Fibroblast of skin of abdomen (primary cell): ENCODE measurements around the gene DICER1. TPM values are rescaled to one million over a fixed set of nuclear protein-coding genes. Genes with fewer than 3 reads are reported as not detected.
"Not testable (repeated sequence)": the region's sequence is repeated elsewhere in the genome, so short reads cannot be mapped to it uniquely, and the experiment has no call there.

Experiments
- DNase-seq: peaks from one replicate; pipeline ENCODE4 v3.0.0-alpha.2; 2013
- polyA plus RNA-seq, 2 experiments: library from polyadenylated mRNA; unstranded; fragments of 120-200 nt; gene quantifications; one replicate each; pipeline ENCODE4 v1.2.1, GENCODE V29; 2013; ENCODE audit not compliant: insufficient read length in 2 of 2

Gene DICER1, protein sequence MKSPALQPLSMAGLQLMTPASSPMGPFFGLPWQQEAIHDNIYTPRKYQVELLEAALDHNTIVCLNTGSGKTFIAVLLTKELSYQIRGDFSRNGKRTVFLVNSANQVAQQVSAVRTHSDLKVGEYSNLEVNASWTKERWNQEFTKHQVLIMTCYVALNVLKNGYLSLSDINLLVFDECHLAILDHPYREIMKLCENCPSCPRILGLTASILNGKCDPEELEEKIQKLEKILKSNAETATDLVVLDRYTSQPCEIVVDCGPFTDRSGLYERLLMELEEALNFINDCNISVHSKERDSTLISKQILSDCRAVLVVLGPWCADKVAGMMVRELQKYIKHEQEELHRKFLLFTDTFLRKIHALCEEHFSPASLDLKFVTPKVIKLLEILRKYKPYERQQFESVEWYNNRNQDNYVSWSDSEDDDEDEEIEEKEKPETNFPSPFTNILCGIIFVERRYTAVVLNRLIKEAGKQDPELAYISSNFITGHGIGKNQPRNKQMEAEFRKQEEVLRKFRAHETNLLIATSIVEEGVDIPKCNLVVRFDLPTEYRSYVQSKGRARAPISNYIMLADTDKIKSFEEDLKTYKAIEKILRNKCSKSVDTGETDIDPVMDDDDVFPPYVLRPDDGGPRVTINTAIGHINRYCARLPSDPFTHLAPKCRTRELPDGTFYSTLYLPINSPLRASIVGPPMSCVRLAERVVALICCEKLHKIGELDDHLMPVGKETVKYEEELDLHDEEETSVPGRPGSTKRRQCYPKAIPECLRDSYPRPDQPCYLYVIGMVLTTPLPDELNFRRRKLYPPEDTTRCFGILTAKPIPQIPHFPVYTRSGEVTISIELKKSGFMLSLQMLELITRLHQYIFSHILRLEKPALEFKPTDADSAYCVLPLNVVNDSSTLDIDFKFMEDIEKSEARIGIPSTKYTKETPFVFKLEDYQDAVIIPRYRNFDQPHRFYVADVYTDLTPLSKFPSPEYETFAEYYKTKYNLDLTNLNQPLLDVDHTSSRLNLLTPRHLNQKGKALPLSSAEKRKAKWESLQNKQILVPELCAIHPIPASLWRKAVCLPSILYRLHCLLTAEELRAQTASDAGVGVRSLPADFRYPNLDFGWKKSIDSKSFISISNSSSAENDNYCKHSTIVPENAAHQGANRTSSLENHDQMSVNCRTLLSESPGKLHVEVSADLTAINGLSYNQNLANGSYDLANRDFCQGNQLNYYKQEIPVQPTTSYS (N-terminal part only)
- polyA plus RNA-seq (2013, experiment 1 of 2; ENCODE audit: insufficient read length), result 20.8 TPM
- 17.5 TPM for polyA plus RNA-seq (2013, experiment 2 of 2; ENCODE audit: insufficient read length)

- peak; percentile 93 for DNase-seq
These were observed at the start of gene DICER1 for GRCh38 chr14:95157327-95158189. Gene DICER1, minus strand, starts transcription at chr14:95157529. Its CDS starts 24,071 bp downstream, at chr14:95133458.

DNA sequence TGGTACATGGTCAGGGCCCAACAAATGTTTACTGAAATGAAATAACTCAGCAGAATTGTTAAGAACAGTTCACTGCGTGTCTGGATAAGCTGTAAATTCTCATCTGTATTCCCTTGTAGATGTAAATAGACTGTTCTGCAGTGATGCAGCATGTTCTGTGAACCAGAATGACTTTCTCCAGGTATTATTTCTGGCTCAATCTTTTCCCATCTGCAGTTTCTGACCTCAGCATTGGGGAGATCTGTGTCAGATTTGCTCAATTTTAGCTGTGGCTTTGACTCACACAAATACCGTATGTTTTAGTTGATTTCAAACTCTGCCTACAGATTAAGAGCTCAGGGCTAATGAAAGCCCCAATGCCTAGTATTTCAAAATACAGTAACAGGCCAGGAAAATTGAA, 49.2 kb upstream of the DICER1 start:
- DNase-seq, result peak; percentile 47

DNA sequence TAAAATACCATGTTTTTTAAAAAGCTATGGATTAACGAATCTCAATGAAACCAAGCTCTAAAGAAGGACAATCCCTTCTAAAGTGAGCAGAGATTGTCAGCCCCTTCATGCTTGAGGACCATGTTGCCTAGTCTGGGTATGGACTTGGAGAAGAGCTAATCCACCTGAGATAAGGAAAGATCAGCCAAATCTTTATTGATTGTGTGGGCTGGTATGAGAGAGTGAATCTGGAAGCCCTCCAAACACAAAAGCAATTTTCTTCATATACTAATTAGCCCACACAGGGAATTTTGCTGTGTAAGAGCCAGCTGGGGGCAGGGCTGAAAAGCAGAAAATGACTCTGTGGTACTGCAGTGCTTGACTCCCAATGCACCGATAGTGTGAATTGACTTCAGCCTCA, 47.4 kb upstream of the DICER1 start:
- DNase-seq, result no peak

GRCh38 chr14:95201745-95202144, 44.4 kb upstream of the DICER1 start:
- not testable (repeated sequence) for DNase-seq

DNA sequence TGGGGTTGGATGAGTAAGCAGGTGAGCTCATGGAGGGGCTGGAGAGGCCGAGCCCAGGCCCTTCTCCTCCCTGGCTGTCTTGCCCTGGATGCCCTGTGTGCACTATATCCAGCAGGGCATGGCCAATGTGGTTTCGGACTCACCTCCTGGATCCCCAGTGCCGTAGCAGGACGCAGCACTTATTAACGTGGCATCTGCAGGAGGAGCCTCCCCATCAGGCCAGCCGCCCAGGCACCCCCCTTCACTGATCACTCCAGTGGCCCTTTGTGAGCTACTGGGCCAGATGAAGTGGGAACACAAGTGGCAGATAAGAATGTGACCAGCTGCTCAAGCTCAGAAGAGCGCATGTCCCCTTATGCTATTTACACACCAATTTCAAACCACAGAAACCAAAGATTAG, 43.1 kb upstream of the DICER1 start:
- no peak for DNase-seq

- DNase-seq, result no peak
These were observed 42.1 kb upstream of the DICER1 start for GRCh38 chr14:95199298-95199983.

GRCh38 chr14:95198320-95198719, 41.0 kb upstream of the DICER1 start:
- DNase-seq, result no peak

- DNase-seq, result no peak
These were observed 40.2 kb upstream of the DICER1 start for GRCh38 chr14:95197551-95197950.

- DNase-seq, result no peak
These were observed 39.7 kb upstream of the DICER1 start for GRCh38 chr14:95196826-95197545.

GRCh38 chr14:95196268-95196667, 38.9 kb upstream of the DICER1 start:
- no peak for DNase-seq

DNA sequence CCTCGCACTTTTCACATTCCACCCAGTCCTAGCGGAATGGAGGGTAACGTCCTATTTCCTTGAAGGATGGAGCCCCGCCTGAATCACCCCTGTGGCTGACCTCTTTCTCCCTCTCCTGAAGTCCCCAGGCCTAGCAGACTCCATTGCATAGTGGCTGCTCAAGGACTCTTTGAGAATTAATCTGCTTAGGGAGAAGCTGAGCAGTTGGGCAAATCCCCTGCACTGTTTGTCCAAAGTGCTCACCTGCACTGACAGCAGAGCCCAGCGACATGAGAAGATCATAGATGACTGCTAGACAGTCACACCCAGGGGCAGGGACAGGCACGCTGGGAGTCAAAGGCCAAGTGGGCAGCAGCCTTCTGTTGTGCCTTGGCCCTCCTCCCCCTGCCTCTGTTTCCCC, 37.7 kb upstream of the DICER1 start:
- DNase-seq, result no peak

DNA sequence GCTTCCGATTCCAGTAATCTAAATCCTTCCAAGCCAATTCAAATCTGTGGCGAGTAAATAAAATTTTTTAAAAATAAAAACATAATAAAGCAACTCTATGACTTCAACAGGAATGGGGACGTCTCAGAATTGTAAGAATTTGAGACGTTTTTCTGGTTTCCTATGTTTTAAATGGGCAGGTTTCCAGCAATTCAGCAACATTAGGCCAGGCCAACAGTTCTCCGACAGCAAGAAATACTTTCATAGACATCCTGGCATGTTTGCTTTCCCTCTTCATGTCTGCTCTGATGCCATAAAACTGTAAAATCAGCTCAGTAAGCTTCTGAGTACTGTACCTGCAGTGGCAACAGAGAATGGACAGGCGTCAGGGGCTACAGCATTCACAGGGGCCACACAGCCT, 35.8 kb upstream of the DICER1 start:
- DNase-seq, result no peak

- no peak for DNase-seq
These were observed 35.0 kb upstream of the DICER1 start for GRCh38 chr14:95192311-95192710.

DNA sequence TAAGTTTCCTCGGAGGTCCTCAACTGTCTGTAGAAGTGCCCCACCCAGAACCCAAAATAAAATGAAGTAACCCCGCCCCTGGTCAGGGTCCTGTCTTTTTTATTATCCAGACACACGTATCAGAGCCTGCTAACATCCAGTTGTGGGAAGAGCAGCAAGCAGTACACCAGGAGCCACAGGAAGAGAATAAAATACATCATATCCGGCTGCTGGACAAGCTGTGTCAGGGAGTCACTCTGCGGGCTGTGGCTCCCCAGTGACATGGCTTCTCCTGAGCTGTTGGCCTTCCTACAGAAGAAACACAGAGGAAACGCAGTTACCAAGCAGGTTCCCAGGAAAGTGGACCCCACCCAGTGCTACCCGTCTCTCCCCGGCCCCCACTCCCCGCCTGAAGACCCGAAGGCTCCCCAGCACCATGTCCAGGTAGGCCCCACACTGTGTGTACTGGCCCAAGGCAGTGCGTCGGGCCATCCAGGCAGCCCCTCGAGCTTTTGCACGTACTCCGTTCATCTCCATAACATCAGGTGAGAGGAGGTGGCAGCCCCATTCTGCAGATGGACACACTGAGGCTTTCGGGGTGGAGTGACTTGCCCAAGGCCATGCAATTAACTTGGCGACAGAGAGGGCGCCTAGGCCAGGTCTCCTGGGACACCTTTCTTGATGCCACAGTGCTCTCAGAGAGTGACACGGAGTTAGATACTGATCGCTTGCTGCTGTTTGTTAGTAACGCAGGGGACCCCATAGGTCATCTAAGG, 34.3 kb upstream of the DICER1 start:
- no peak for DNase-seq

DNA sequence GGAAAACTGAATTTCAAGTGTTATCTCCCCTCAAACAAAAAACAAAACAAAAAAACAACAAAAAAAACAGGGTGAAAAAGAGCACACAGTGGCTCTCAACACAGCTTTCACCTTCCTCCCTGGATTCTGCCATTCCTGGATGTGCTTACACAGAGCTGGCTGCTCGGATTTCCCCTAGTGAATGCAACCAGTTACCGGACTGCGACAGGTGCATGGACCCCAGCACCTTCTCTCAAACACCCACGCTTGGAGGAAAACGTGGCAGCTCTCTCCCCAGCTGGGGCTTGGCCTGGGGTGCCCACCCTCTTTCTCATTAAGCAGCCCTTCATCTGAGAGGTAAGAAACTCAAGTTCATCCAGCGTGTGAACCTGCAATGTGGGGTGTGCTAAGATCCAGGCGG, 33.5 kb upstream of the DICER1 start:
- no peak for DNase-seq

GRCh38 chr14:95190346-95190840, 33.1 kb upstream of the DICER1 start:
- DNase-seq, result no peak

DNA sequence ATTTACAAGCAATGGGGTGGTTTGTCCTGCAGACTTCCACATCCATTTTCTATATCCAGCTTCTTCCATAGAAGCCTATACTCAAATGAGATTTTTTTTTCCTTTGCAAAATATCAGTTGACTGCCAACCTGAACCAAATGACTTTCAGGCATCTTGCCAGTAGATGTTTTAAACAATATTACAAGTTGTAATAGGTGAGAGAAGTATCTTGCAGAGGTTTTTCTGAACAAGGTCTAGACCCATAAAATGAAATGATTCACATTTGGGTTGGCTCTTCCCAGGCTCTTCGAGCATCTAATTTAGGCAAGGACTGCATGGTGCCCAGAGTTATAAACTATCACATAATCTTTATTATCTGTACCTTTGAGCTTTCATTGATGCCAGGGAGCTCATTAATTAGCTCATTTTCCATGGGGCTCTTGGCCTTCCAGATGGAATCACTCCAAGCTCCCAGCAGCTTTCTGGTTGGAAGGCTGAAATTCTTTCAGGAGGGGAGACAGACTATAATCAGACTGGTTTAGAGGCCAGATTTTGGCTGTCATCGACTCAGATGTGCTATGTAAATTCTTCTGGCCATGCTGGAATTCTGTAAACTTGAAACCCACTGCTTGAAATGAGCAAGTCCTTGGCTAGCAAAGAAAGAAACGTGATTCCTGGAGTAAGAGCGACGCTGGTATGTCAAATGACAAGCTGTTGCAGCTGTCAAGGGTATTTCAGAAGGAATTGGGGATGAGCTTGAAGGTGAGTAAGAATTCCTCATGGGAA, 32.2 kb upstream of the DICER1 start:
- DNase-seq, result peak; percentile 62

GRCh38 chr14:95188380-95188779, 31.1 kb upstream of the DICER1 start:
- DNase-seq, result no peak
